ENCODE results near the gene IGSF9B.

DNA sequence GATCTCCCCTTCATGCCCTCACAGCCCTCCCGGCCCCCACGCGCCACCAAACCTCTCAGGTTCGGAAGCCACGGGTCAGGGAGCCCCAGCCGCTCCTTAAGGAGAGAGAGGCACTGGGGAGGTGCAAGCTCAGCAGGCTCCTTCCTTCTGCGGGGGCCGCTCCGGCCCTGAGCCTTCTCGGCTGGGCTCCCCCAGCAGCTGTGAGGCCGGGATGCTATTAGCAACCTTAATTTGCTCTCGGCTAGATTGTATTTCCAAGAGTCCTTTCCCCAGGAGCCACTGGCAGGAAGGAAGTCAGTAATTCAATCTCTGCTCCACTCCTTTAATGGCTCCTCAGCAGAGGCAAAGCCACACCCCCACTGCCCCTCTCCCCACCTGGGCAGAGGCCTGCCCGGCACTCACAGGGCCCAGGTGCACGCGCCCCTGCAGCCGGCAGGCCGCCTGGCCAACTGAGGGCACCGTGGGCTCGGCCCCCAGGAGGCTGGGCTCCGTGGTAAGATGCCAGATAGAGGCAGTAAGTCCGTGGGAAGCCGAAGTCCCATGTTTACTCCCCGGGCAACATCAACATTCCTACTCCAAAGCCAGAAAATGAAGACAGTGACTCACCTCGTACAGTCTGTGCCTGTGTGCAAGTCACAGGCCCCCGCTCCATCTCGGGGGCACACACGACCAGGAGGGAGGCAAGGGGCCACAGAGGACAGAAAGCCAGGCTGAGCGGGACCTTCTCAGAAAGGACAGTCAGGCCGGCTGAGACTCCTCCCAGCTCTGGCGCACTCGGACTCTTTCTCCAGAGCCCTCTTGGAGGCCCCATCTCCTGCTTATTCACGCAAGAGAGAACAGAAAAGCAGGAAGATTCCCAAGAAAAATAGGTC is 5.2 kb downstream of the IGSF9B start:
- TF ChIP-seq, protein P1, sequence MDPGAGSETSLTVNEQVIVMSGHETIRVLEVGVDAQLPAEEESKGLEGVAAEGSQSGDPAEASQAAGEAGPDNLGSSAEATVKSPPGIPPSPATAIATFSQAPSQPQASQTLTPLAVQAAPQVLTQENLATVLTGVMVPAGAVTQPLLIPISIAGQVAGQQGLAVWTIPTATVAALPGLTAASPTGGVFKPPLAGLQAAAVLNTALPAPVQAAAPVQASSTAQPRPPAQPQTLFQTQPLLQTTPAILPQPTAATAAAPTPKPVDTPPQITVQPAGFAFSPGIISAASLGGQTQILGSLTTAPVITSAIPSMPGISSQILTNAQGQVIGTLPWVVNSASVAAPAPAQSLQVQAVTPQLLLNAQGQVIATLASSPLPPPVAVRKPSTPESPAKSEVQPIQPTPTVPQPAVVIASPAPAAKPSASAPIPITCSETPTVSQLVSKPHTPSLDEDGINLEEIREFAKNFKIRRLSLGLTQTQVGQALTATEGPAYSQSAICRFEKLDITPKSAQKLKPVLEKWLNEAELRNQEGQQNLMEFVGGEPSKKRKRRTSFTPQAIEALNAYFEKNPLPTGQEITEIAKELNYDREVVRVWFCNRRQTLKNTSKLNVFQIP (CRISPR knock-in tag; IDR thresholded peaks at IDR 0.05; ENCODE audit: borderline replicate concordance, low read depth), result no peak
- no peak for TF ChIP-seq TCF4 (CRISPR knock-in tag; IDR thresholded peaks at IDR 0.05; ENCODE audit: borderline replicate concordance)
- TF ChIP-seq, protein P2, sequence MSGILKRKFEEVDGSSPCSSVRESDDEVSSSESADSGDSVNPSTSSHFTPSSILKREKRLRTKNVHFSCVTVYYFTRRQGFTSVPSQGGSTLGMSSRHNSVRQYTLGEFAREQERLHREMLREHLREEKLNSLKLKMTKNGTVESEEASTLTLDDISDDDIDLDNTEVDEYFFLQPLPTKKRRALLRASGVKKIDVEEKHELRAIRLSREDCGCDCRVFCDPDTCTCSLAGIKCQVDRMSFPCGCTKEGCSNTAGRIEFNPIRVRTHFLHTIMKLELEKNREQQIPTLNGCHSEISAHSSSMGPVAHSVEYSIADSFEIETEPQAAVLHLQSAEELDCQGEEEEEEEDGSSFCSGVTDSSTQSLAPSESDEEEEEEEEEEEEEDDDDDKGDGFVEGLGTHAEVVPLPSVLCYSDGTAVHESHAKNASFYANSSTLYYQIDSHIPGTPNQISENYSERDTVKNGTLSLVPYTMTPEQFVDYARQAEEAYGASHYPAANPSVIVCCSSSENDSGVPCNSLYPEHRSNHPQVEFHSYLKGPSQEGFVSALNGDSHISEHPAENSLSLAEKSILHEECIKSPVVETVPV (CRISPR knock-in tag; IDR thresholded peaks at IDR 0.05), result no peak
- TF ChIP-seq ZFP30 (CRISPR knock-in tag; IDR thresholded peaks at IDR 0.05), result no peak
- TF ChIP-seq, protein P3, sequence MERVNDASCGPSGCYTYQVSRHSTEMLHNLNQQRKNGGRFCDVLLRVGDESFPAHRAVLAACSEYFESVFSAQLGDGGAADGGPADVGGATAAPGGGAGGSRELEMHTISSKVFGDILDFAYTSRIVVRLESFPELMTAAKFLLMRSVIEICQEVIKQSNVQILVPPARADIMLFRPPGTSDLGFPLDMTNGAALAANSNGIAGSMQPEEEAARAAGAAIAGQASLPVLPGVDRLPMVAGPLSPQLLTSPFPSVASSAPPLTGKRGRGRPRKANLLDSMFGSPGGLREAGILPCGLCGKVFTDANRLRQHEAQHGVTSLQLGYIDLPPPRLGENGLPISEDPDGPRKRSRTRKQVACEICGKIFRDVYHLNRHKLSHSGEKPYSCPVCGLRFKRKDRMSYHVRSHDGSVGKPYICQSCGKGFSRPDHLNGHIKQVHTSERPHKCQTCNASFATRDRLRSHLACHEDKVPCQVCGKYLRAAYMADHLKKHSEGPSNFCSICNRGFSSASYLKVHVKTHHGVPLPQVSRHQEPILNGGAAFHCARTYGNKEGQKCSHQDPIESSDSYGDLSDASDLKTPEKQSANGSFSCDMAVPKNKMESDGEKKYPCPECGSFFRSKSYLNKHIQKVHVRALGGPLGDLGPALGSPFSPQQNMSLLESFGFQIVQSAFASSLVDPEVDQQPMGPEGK (CRISPR knock-in tag; IDR thresholded peaks at IDR 0.05; ENCODE audit: borderline replicate concordance), result peak; percentile 18; the same call in 1 of the 2 replicates
- TF ChIP-seq ZNF565 (CRISPR knock-in tag; conservative IDR thresholded peaks at IDR 0.05; ENCODE audit: low read depth), result no peak
- no peak for TF ChIP-seq BACH2 (CRISPR knock-in tag; IDR thresholded peaks at IDR 0.05; ENCODE audit: borderline replicate concordance)
- TF ChIP-seq ISL1 (CRISPR knock-in tag; IDR thresholded peaks at IDR 0.05), result no peak
- no peak for TF ChIP-seq ZNF70 (CRISPR knock-in tag; IDR thresholded peaks at IDR 0.05)
- no peak for TF ChIP-seq RARB (CRISPR knock-in tag; IDR thresholded peaks at IDR 0.05)
- no peak for TF ChIP-seq ZC3H10 (CRISPR knock-in tag; IDR thresholded peaks at IDR 0.05)
- TF ChIP-seq PPARA (CRISPR knock-in tag; IDR thresholded peaks at IDR 0.05; ENCODE audit: borderline replicate concordance), result no peak
- TF ChIP-seq SNAI2 (CRISPR knock-in tag; IDR thresholded peaks at IDR 0.05), result no peak
- TF ChIP-seq ESRRG (CRISPR knock-in tag; IDR thresholded peaks at IDR 0.05), result no peak
